ENCODE results near the gene PDE4D. TPM values are rescaled to one million over a fixed set of nuclear protein-coding genes. Genes with fewer than 3 reads are reported as not detected.

The PDE4D gene
- polyA plus RNA-seq, 1 donor (not counting 4 experiments of a cell fraction or from before 2014, with no cell fraction given), result 3.6 TPM

GRCh38 chr5:59128646-59129290, 764.8 kb downstream of the PDE4D start:
- Histone ChIP-seq H3K4me3 (ENCODE audit: control insufficient read depth in 2 of 3, extremely low read depth in 1 of 3, insufficient read depth in 2 of 3, low read depth in 1 of 3, low read length in 3 of 3) (no peak overlapping the region), H3K79me2 (ENCODE audit: control insufficient read depth, insufficient read depth, low read length) (no peaks in the 10 kb centered on the region), H3K9me1 (ENCODE audit: control insufficient read depth, extremely low read depth, insufficient read depth, low read length) (no peaks in the 10 kb centered on the region), H3K36me3 (ENCODE audit: control insufficient read depth in 2 of 2, extremely low read depth in 1 of 2, insufficient read depth in 2 of 2, low read length in 2 of 2) (no peaks in the 10 kb centered on the region), H3K4me1 (ENCODE audit: control insufficient read depth, extremely low read depth, insufficient read depth, low read length) (peaks cover 14% of the 10 kb centered on the region), H2AFZ (ENCODE audit: control insufficient read depth, low read length) (no peak overlapping the region), H3K27me3 (ENCODE audit: control insufficient read depth, extremely low read depth, insufficient read depth, low read length) (no peaks in the 10 kb centered on the region), H3K27ac (ENCODE audit: control insufficient read depth, insufficient read depth, low read length) (no peak overlapping the region), H3K9ac (ENCODE audit: control insufficient read depth, extremely low read depth, insufficient read depth, low read length) (no peak overlapping the region), H3K4me2 (ENCODE audit: control insufficient read depth, extremely low read depth, insufficient read depth, low read depth, low read length) (no peak overlapping the region), H3K9me3 (ENCODE audit: control insufficient read depth, low read depth, low read length) (no peaks in the 10 kb centered on the region), H4K20me1 (ENCODE audit: control insufficient read depth, extremely low read depth, insufficient read depth, low read length) (no peaks in the 10 kb centered on the region)
- FAIRE-seq (no peak), DNase-seq (ENCODE audit: low read depth, low spot score) (no peak)
- dilution Hi-C loops (cut with MboI; ENCODE audit: extremely low pct_ligation_motif_present, low sequenced_read_pairs), result no loop called here
- no peak for TF ChIP-seq EZH2 (IDR thresholded peaks at IDR 0.05; ENCODE audit: low read length)
- TF ChIP-seq CTCF (optimal IDR thresholded peaks at IDR 0.05 in 1 of 3, IDR thresholded peaks at IDR 0.05 in 1 of 3, conservative IDR thresholded peaks at IDR 0.05 in 1 of 3; ENCODE audit: extremely low read depth in 1 of 3, insufficient read depth in 2 of 3, low read length in 3 of 3), result no peak

- Histone ChIP-seq H2AFZ (ENCODE audit: control insufficient read depth, low read length) (peak overlapping the region; percentile 52), H3K27ac (ENCODE audit: control insufficient read depth, insufficient read depth, low read length) (peak overlapping the region; percentile 64), H3K27me3 (ENCODE audit: control insufficient read depth, extremely low read depth, insufficient read depth, low read length) (no peaks in the 10 kb centered on the region), H3K4me2 (ENCODE audit: control insufficient read depth, extremely low read depth, insufficient read depth, low read depth, low read length) (peak overlapping the region; percentile 78), H3K9me1 (ENCODE audit: control insufficient read depth, extremely low read depth, insufficient read depth, low read length) (no peaks in the 10 kb centered on the region), H3K9me3 (ENCODE audit: control insufficient read depth, low read depth, low read length) (no peaks in the 10 kb centered on the region), H3K9ac (ENCODE audit: control insufficient read depth, extremely low read depth, insufficient read depth, low read length) (peak overlapping the region; percentile 45), H4K20me1 (ENCODE audit: control insufficient read depth, extremely low read depth, insufficient read depth, low read length) (no peaks in the 10 kb centered on the region), H3K4me3 (ENCODE audit: control insufficient read depth in 2 of 3, extremely low read depth in 1 of 3, insufficient read depth in 2 of 3, low read depth in 1 of 3, low read length in 3 of 3) (peak overlapping the region in 1 of 3 experiments; percentile 60), H3K36me3 (ENCODE audit: control insufficient read depth in 2 of 2, extremely low read depth in 1 of 2, insufficient read depth in 2 of 2, low read length in 2 of 2) (no peaks in the 10 kb centered on the region), H3K79me2 (ENCODE audit: control insufficient read depth, insufficient read depth, low read length) (no peaks in the 10 kb centered on the region), H3K4me1 (ENCODE audit: control insufficient read depth, extremely low read depth, insufficient read depth, low read length) (peaks cover 14% of the 10 kb centered on the region)
- dilution Hi-C loops (cut with MboI; ENCODE audit: extremely low pct_ligation_motif_present, low sequenced_read_pairs), result no loop called here
- TF ChIP-seq EZH2 (IDR thresholded peaks at IDR 0.05; ENCODE audit: low read length), result no peak
- no peak for TF ChIP-seq CTCF (optimal IDR thresholded peaks at IDR 0.05 in 1 of 3, IDR thresholded peaks at IDR 0.05 in 1 of 3, conservative IDR thresholded peaks at IDR 0.05 in 1 of 3; ENCODE audit: extremely low read depth in 1 of 3, insufficient read depth in 2 of 3, low read length in 3 of 3)
- DNase-seq (ENCODE audit: low read depth, low spot score) (no peak), FAIRE-seq (peak; percentile 60)
These were observed 766.6 kb downstream of the PDE4D start for GRCh38 chr5:59126708-59127573.
